Hepatocyte (in vitro differentiated cells): ENCODE data around the gene SUPT4H1. TPM values are rescaled to one million over a fixed set of nuclear protein-coding genes. Genes with fewer than 3 reads are reported as not detected.

ENCODE experiments used
- DNase-seq: peaks from one replicate; pipeline ENCODE4 v3.0.0-alpha.2; 2016; ENCODE audit warnings: low spot score
- H2AFZ ChIP-seq: fragments of 200-600 bp; sonication (generic); 2 replicates; pipeline ENCODE4 v1.6.0; 2016; ENCODE audit warnings: antibody characterized with exemption, mild to moderate bottlenecking
- H3K27ac ChIP-seq: fragments of 200-600 bp; sonication (generic); 2 replicates; pipeline ENCODE4 v1.5.1; 2016; ENCODE audit warnings: mild to moderate bottlenecking
- H3K27me3 ChIP-seq: fragments of 200-600 bp; sonication (generic); 2 replicates; pipeline ENCODE4 v1.6.1; 2016
- H3K36me3 ChIP-seq: fragments of 200-600 bp; sonication (generic); replicated peaks from 2 replicates; pipeline ENCODE4 v1.5.1; 2016; ENCODE audit warnings: low read depth; ENCODE audit not compliant: insufficient read depth
- H3K4me1 ChIP-seq: fragments of 200-600 bp; sonication (generic); 2 replicates; pipeline ENCODE4 v1.5.1; 2016; ENCODE audit warnings: mild to moderate bottlenecking, moderate library complexity; ENCODE audit not compliant: insufficient read depth
- H3K4me2 ChIP-seq: fragments of 200-600 bp; sonication (generic); 2 replicates; pipeline ENCODE4 v1.6.0; 2016
- H3K4me3 ChIP-seq: fragments of 200-600 bp; sonication (generic); 2 replicates; pipeline ENCODE4 v1.5.1; 2016; ENCODE audit warnings: mild to moderate bottlenecking
- H3K79me2 ChIP-seq: fragments of 200-600 bp; sonication (generic); 2 replicates; pipeline ENCODE4 v1.6.0; 2017; ENCODE audit warnings: mild to moderate bottlenecking
- H3K9me2 ChIP-seq: fragments of 200-600 bp; sonication (generic); replicated peaks from 2 replicates; pipeline ENCODE4 v1.6.0; 2017; ENCODE audit warnings: mild to moderate bottlenecking; ENCODE audit not compliant: insufficient read depth
- H3K9me3 ChIP-seq: fragments of 200-600 bp; sonication (generic); 2 replicates; pipeline ENCODE4 v1.5.1; 2016; ENCODE audit warnings: low read depth, mild to moderate bottlenecking
- H4K20me1 ChIP-seq: fragments of 200-600 bp; sonication (generic); 2 replicates; pipeline ENCODE4 v1.6.0; 2016; ENCODE audit warnings: mild to moderate bottlenecking; ENCODE audit not compliant: insufficient read depth, poor library complexity, severe bottlenecking
- EZH2 ChIP-seq: fragments of 200-600 bp; sonication (generic); IDR thresholded peaks from 2 replicates; pipeline ENCODE4 v1.6.1; 2016; ENCODE audit warnings: antibody characterized with exemption, mild to moderate bottlenecking, borderline replicate concordance
- EZH2phosphoT487 ChIP-seq: fragments of 200-600 bp; sonication (generic); IDR thresholded peaks from one replicate; pipeline ENCODE4 v1.6.1; 2018; ENCODE audit warnings: antibody characterized with exemption, mild to moderate bottlenecking, low read depth, moderate library complexity; ENCODE audit not compliant: unreplicated experiment, severe bottlenecking
- WGBS: methylation state at CpG from one replicate; pipeline ENCODE4 v1.1.6; 2016; ENCODE audit warnings: low lambda C conversion rate; ENCODE audit errors: missing lambda C conversion rate; 5-methylcytosine and 5-hydroxymethylcytosine counted together
- polyA plus RNA-seq: library from polyadenylated mRNA; unstranded; fragments of >200 nt; fragmentation: Nextera tagmentation; extraction: Ambion mirVana; gene quantifications from 2 replicates; pipeline ENCODE4 v1.2.1, GENCODE V29; 2016
- total RNA-seq: library from RNA; depleted of rRNA; stranded (reverse); fragments of >200 nt; gene quantifications from 2 replicates; pipeline ENCODE4 v1.2.3, GENCODE V29; 2014
- TF ChIP-seq, protein P1 (sequence below): fragments of 200-600 bp; sonication (generic); IDR thresholded peaks from 2 replicates; pipeline ENCODE4 v1.5.1; 2016; ENCODE audit warnings: antibody characterized with exemption, mild to moderate bottlenecking; ENCODE audit not compliant: poor library complexity

SUPT4H1 gene
- total and polyA plus RNA-seq, 2 experiments from 2014 or later, result 54.5 to 108 TPM

DNA sequence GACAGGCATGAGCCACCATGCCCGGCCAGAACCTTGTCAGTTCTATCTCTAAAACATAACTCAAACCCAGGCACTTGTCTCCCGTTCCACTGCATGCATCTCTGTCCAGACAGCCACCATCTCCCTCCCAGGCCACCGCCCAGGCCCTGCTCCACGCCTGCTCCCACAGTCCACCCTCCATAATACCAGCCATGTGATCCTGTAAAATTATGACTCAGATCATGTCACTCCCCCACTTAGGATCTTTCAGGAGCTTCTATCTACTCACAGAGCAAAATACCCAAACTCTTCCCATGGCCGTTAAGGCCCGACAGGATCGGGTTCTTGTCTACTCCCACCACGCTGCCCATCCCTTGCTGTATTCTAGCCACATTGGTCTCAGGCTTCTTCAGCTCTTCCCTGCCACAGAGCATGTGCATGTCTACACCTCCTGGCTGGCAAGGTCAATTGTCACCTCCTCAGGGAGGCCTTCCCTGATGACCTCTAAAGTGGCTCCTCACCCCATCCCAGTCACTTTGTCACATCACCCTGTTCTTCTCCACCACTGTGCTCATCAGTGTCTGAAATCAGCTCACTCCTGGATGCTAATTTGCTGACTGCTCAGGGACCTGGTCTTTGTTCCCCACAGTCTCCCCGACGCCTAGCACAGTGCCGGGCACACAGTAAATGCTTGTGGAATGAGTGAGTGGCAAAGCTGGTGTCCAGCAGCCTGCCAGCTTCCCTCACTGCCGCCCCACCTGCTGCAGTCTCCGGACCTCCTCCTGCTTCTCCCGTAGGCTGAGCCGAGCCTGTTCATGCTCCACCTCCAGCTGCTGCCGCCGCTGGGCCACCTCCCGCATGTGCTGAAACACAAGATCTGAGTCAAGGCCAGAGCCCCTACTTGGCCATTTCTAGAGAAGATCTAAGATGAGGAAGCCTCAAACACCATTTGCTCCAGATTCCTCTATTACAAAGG is 30.2 kb downstream of the SUPT4H1 start:
- H3K4me1 ChIP-seq, result peaks cover 10% of the 10 kb centered on the region
- no peak overlapping the region for H3K27ac ChIP-seq
- 92% methylated on average over 18 of the region's 18 CpGs for WGBS
- H3K4me3 ChIP-seq, result no peak overlapping the region
- H3K9me3 ChIP-seq, result no peaks in the 10 kb centered on the region
- H3K79me2 ChIP-seq, result no peaks in the 10 kb centered on the region
- H2AFZ ChIP-seq, result no peak overlapping the region
- H3K4me2 ChIP-seq, result no peak overlapping the region
- no peaks in the 10 kb centered on the region for H4K20me1 ChIP-seq
- DNase-seq, result no peak
- TF ChIP-seq, protein P1, sequence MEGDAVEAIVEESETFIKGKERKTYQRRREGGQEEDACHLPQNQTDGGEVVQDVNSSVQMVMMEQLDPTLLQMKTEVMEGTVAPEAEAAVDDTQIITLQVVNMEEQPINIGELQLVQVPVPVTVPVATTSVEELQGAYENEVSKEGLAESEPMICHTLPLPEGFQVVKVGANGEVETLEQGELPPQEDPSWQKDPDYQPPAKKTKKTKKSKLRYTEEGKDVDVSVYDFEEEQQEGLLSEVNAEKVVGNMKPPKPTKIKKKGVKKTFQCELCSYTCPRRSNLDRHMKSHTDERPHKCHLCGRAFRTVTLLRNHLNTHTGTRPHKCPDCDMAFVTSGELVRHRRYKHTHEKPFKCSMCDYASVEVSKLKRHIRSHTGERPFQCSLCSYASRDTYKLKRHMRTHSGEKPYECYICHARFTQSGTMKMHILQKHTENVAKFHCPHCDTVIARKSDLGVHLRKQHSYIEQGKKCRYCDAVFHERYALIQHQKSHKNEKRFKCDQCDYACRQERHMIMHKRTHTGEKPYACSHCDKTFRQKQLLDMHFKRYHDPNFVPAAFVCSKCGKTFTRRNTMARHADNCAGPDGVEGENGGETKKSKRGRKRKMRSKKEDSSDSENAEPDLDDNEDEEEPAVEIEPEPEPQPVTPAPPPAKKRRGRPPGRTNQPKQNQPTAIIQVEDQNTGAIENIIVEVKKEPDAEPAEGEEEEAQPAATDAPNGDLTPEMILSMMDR, result no peak
- no peak for TF ChIP-seq EZH2phosphoT487
- no peak for TF ChIP-seq EZH2
- no peaks in the 10 kb centered on the region for H3K27me3 ChIP-seq
- no peaks in the 10 kb centered on the region for H3K36me3 ChIP-seq
- H3K9me2 ChIP-seq, result no peaks in the 10 kb centered on the region

DNA sequence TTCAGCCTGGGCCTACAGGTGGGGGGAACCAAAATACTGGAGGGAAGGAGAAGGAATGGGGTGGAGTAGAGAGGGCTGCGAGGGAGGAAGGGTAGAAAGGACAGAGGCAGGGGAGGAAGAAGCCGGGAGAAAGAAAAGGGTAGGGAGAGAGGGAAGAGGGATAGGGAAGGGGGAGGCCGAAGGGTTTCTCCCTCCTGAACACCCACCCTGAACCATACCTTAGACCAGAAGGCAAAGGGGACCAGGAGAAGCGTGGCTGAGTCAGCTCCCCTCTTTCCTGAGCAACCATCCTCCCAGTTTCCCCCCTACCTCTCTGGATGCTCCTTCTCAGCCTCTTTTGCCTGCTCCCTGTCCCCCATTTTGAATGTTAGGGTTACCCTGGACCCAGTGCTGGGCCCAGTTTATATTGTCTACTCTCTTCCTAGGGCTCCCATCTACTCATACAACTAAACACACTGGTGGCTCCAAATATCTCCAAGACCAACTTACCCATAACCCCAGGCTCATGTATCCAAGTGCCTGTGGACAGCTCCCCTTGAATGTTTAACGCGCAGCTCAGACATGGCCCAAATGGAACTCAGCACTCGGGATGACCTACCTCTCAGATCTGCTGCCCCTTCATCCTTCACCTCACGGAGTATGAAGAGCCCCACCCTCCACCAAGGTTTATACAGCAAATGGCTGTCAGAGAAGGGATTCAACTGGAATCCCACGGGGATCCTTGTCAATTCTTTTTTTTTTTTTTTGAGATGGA is 31.3 kb downstream of the SUPT4H1 start:
- Histone ChIP-seq H3K9me2 (no peaks in the 10 kb centered on the region), H3K36me3 (no peaks in the 10 kb centered on the region), H2AFZ (no peak overlapping the region), H3K4me2 (no peak overlapping the region), H3K27me3 (no peaks in the 10 kb centered on the region), H3K79me2 (no peaks in the 10 kb centered on the region), H3K4me1 (peaks cover 10% of the 10 kb centered on the region), H3K27ac (no peak overlapping the region), H3K9me3 (no peaks in the 10 kb centered on the region), H3K4me3 (no peak overlapping the region), H4K20me1 (no peaks in the 10 kb centered on the region)
- TF ChIP-seq, protein P1, result no peak
- TF ChIP-seq EZH2phosphoT487 (no peak), EZH2 (no peak)
- no peak for DNase-seq
- 94% methylated on average over 8 of the region's 9 CpGs for WGBS

DNA sequence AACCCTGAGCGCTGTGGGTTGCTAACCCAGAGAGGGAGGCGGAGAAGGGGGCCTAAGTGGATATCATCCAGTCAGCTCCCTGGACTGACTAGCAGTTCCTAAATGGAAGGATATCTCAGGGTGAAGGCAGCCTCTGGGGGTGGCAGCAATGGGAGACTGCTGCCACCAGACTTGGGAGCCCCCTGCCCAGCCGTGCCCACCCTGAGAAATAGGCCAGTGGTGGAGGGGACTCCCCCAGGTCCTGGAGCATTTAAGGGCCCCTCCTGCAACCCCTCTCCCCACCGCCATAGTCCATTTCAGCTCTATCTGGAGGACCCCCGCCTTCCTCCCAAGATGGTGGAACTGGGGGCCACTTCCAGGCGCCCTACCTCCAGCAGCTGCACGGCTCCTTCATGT is 31.8 kb downstream of the SUPT4H1 start:
- WGBS, result 97% methylated on average over 7 of the region's 7 CpGs
- Histone ChIP-seq H3K4me1 (peaks cover 9% of the 10 kb centered on the region), H2AFZ (no peak overlapping the region), H3K4me2 (no peak overlapping the region), H3K9me2 (no peaks in the 10 kb centered on the region), H3K9me3 (no peaks in the 10 kb centered on the region), H3K4me3 (no peak overlapping the region), H4K20me1 (no peaks in the 10 kb centered on the region), H3K79me2 (no peaks in the 10 kb centered on the region), H3K27ac (no peak overlapping the region), H3K27me3 (no peaks in the 10 kb centered on the region), H3K36me3 (no peaks in the 10 kb centered on the region)
- DNase-seq, result no peak
- TF ChIP-seq EZH2phosphoT487, result no peak
- TF ChIP-seq, protein P1, result no peak
- TF ChIP-seq EZH2, result no peak
